GM18498 (cell line): ENCODE data around the gene RYR2.
"Not testable (repeated sequence)": the region's sequence is repeated elsewhere in the genome, so short reads cannot be mapped to it uniquely, and the experiment has no call there.

Experiments used
- ATAC-seq: cut with Tn5 transposase; IDR thresholded peaks from one replicate; pipeline ENCODE4 v1.9.1; 2021; ENCODE audit warnings: mild to moderate bottlenecking, moderate library complexity; ENCODE audit not compliant: unreplicated experiment

Gene RYR2

GRCh38 chr1:237138551-237138950 lies 96.6 kb downstream of the RYR2 start:
- ATAC-seq = no peak

- ATAC-seq = no peak
Measured at GRCh38 chr1:237139732-237140131, 97.7 kb downstream of the RYR2 start.

- ATAC-seq = no peak
Measured at GRCh38 chr1:237140986-237141385, 99.0 kb downstream of the RYR2 start.

GRCh38 chr1:237141502-237141901 lies 99.5 kb downstream of the RYR2 start:
- ATAC-seq = no peak

- ATAC-seq = no peak
Measured at GRCh38 chr1:237145379-237146135, 103.6 kb downstream of the RYR2 start.

- ATAC-seq = no peak
Measured at GRCh38 chr1:237146241-237146640, 104.3 kb downstream of the RYR2 start.

- ATAC-seq = no peak
Measured at GRCh38 chr1:237149857-237150256, 107.9 kb downstream of the RYR2 start.

- not testable (repeated sequence) for ATAC-seq
Measured at GRCh38 chr1:237151979-237152378, 110.0 kb downstream of the RYR2 start.

- no peak for ATAC-seq
Measured at GRCh38 chr1:237152506-237153335, 110.7 kb downstream of the RYR2 start.

- no peak for ATAC-seq
Measured at GRCh38 chr1:237154157-237154556, 112.2 kb downstream of the RYR2 start.

GRCh38 chr1:237164406-237165352 lies 122.7 kb downstream of the RYR2 start:
- no peak for ATAC-seq

- ATAC-seq = no peak
Measured at GRCh38 chr1:237166086-237166485, 124.1 kb downstream of the RYR2 start.

GRCh38 chr1:237166593-237167101 lies 124.7 kb downstream of the RYR2 start:
- no peak for ATAC-seq

GRCh38 chr1:237170149-237170548 lies 128.2 kb downstream of the RYR2 start:
- no peak for ATAC-seq

GRCh38 chr1:237171454-237172117 lies 129.6 kb downstream of the RYR2 start:
- no peak for ATAC-seq

GRCh38 chr1:237172118-237172485 lies 130.1 kb downstream of the RYR2 start:
- no peak for ATAC-seq

- ATAC-seq = no peak
Measured at GRCh38 chr1:237179503-237179902, 137.5 kb downstream of the RYR2 start.

- no peak for ATAC-seq
Measured at GRCh38 chr1:237180256-237180655, 138.3 kb downstream of the RYR2 start.

GRCh38 chr1:237181743-237182317 lies 139.8 kb downstream of the RYR2 start:
- no peak for ATAC-seq

GRCh38 chr1:237183963-237184540 lies 142.1 kb downstream of the RYR2 start:
- ATAC-seq = no peak
